Nephron progenitor cell (in vitro differentiated cells): ENCODE results near the gene DNAH17.

Experiments used
- DNase-seq: peaks from one replicate; pipeline ENCODE4 v3.0.0; 2021
- H3K27ac Mint-ChIP-seq: 2 replicates; pipeline ENCODE4 v1.8.0; 2021; ENCODE audit warnings: mild to moderate bottlenecking, moderate library complexity, mixed read lengths
- H3K27me3 Mint-ChIP-seq: 2 replicates; pipeline ENCODE4 v1.8.0; 2021; ENCODE audit warnings: mild to moderate bottlenecking, low read depth, mixed read lengths; ENCODE audit not compliant: poor library complexity
- H3K36me3 Mint-ChIP-seq: 2 replicates; pipeline ENCODE4 v1.8.0; 2021; ENCODE audit warnings: low read depth, mixed read lengths
- H3K4me1 Mint-ChIP-seq: 2 replicates; pipeline ENCODE4 v1.8.0; 2021; ENCODE audit warnings: mixed read lengths
- H3K4me3 Mint-ChIP-seq: 2 replicates; pipeline ENCODE4 v1.8.0; 2021; ENCODE audit warnings: mild to moderate bottlenecking, moderate library complexity, mixed read lengths
- H3K9me3 Mint-ChIP-seq: 2 replicates; pipeline ENCODE4 v1.8.0; 2021; ENCODE audit warnings: mild to moderate bottlenecking, moderate library complexity, mixed read lengths
- CTCF ChIP-seq: fragments of 200-600 bp; sonication (generic); IDR thresholded peaks from 2 replicates; pipeline ENCODE4 v1.5.0; 2021; ENCODE audit warnings: antibody characterized with exemption

DNAH17 gene

GRCh38 chr17:78411241-78411857, 165.8 kb downstream of the DNAH17 start:
- H3K4me3 Mint-ChIP-seq = peak overlapping the region; percentile 48
- TF ChIP-seq CTCF = no peak
- peaks cover 5% of the 10 kb centered on the region for H3K36me3 Mint-ChIP-seq
- H3K27me3 Mint-ChIP-seq = no peaks in the 10 kb centered on the region
- H3K9me3 Mint-ChIP-seq = no peaks in the 10 kb centered on the region
- peak; percentile 34 for DNase-seq
- H3K4me1 Mint-ChIP-seq = peaks cover 90% of the 10 kb centered on the region
- H3K27ac Mint-ChIP-seq = peak overlapping the region; percentile 92

GRCh38 chr17:78409191-78409928, 167.8 kb downstream of the DNAH17 start:
- peaks cover 20% of the 10 kb centered on the region for H3K36me3 Mint-ChIP-seq
- no peak for TF ChIP-seq CTCF
- no peaks in the 10 kb centered on the region for H3K27me3 Mint-ChIP-seq
- H3K9me3 Mint-ChIP-seq = no peaks in the 10 kb centered on the region
- H3K4me3 Mint-ChIP-seq = no peak overlapping the region
- no peak for DNase-seq
- H3K27ac Mint-ChIP-seq = no peak overlapping the region
- peaks cover 84% of the 10 kb centered on the region for H3K4me1 Mint-ChIP-seq

GRCh38 chr17:78408476-78409050, 168.6 kb downstream of the DNAH17 start:
- Mint-ChIP-seq H3K27me3 (no peaks in the 10 kb centered on the region), H3K4me3 (no peak overlapping the region), H3K4me1 (peaks cover 76% of the 10 kb centered on the region), H3K9me3 (no peaks in the 10 kb centered on the region), H3K36me3 (peaks cover 28% of the 10 kb centered on the region), H3K27ac (peak overlapping the region; percentile 42)
- no peak for DNase-seq
- no peak for TF ChIP-seq CTCF

- Mint-ChIP-seq H3K27me3 (no peaks in the 10 kb centered on the region), H3K4me3 (no peak overlapping the region), H3K4me1 (peaks cover 66% of the 10 kb centered on the region), H3K9me3 (no peaks in the 10 kb centered on the region), H3K27ac (peak overlapping the region; percentile 81), H3K36me3 (peaks cover 33% of the 10 kb centered on the region)
- no peak for TF ChIP-seq CTCF
- DNase-seq = no peak
Measured at GRCh38 chr17:78407387-78408000, 169.7 kb downstream of the DNAH17 start.

- no peaks in the 10 kb centered on the region for H3K9me3 Mint-ChIP-seq
- peaks cover 38% of the 10 kb centered on the region for H3K36me3 Mint-ChIP-seq
- no peak for DNase-seq
- no peaks in the 10 kb centered on the region for H3K27me3 Mint-ChIP-seq
- no peak overlapping the region for H3K4me3 Mint-ChIP-seq
- peaks cover 60% of the 10 kb centered on the region for H3K4me1 Mint-ChIP-seq
- H3K27ac Mint-ChIP-seq = no peak overlapping the region
- TF ChIP-seq CTCF = no peak
Measured at GRCh38 chr17:78406920-78407319, 170.3 kb downstream of the DNAH17 start.
